Measurements from ENCODE around the gene GPNMB.
A peak's percentile ranks its signal among the peaks of the same experiment; 100 is the strongest.
"Not testable (repeated sequence)": the region's sequence is repeated elsewhere in the genome, so short reads cannot be mapped to it uniquely, and the experiment has no call there.

GPNMB gene

GRCh38 chr7:23246555-23246954 is at the start of gene GPNMB:
GPNMB (plus strand) TSS chr7:23246775; CDS start chr7:23246858, 83 bp downstream.
- DNase-seq = no peak

- DNase-seq = not testable (repeated sequence)
These were observed 48.8 kb upstream of the GPNMB start for GRCh38 chr7:23197745-23198144.

- DNase-seq = no peak
These were observed 46.2 kb upstream of the GPNMB start for GRCh38 chr7:23200331-23200730.

- DNase-seq = no peak
These were observed 42.3 kb upstream of the GPNMB start for GRCh38 chr7:23204241-23204640.

- no peak for DNase-seq
These were observed 41.0 kb upstream of the GPNMB start for GRCh38 chr7:23205577-23205908.

GRCh38 chr7:23205909-23206767 is 40.4 kb upstream of the GPNMB start:
- peak; percentile 89 for DNase-seq

- DNase-seq = no peak
These were observed 39.6 kb upstream of the GPNMB start for GRCh38 chr7:23207021-23207420.

GRCh38 chr7:23207884-23208283 is 38.7 kb upstream of the GPNMB start:
- DNase-seq = no peak

- no peak for DNase-seq
These were observed 38.3 kb upstream of the GPNMB start for GRCh38 chr7:23208316-23208715.

- DNase-seq = no peak
These were observed 36.1 kb upstream of the GPNMB start for GRCh38 chr7:23210506-23210905.

- no peak for DNase-seq
These were observed 35.0 kb upstream of the GPNMB start for GRCh38 chr7:23211589-23211988.

- no peak for DNase-seq
These were observed 34.2 kb upstream of the GPNMB start for GRCh38 chr7:23212395-23212794.

GRCh38 chr7:23212841-23213240 is 33.7 kb upstream of the GPNMB start:
- DNase-seq = no peak

GRCh38 chr7:23213755-23214154 is 32.8 kb upstream of the GPNMB start:
- no peak for DNase-seq

GRCh38 chr7:23214423-23214822 is 32.2 kb upstream of the GPNMB start:
- no peak for DNase-seq

- DNase-seq = no peak
These were observed 31.6 kb upstream of the GPNMB start for GRCh38 chr7:23214938-23215337.

GRCh38 chr7:23216021-23216420 is 30.6 kb upstream of the GPNMB start:
- DNase-seq = no peak

- DNase-seq = no peak
These were observed 28.4 kb upstream of the GPNMB start for GRCh38 chr7:23218196-23218595.

- no peak for DNase-seq
These were observed 25.8 kb upstream of the GPNMB start for GRCh38 chr7:23220690-23221305.

- no peak for DNase-seq
These were observed 24.0 kb upstream of the GPNMB start for GRCh38 chr7:23222439-23223030.

- not testable (repeated sequence) for DNase-seq
These were observed 22.2 kb upstream of the GPNMB start for GRCh38 chr7:23224364-23224763.

GRCh38 chr7:23226844-23227450 is 19.6 kb upstream of the GPNMB start:
- DNase-seq = no peak

GRCh38 chr7:23228412-23228811 is 18.2 kb upstream of the GPNMB start:
- no peak for DNase-seq

- DNase-seq = no peak
These were observed 15.9 kb upstream of the GPNMB start for GRCh38 chr7:23230641-23231101.
